NT2/D1 (cell line): ENCODE results near the gene PARD3.

ENCODE experiments used
- SUZ12 ChIP-seq: IDR thresholded peaks from 2 replicates; pipeline ENCODE4 v1.6.1; 2011; ENCODE audit not compliant: insufficient read length, insufficient read depth; ENCODE audit errors: extremely low read depth
- YY1 ChIP-seq: IDR thresholded peaks from 2 replicates; pipeline ENCODE4 v1.6.1; 2011; ENCODE audit not compliant: insufficient read length, insufficient read depth

GRCh38 chr10:34406463-34407323, 408.4 kb downstream of the PARD3 start:
- no peak for TF ChIP-seq SUZ12
- TF ChIP-seq YY1, result no peak
